NB4 (cell line): Measurements from ENCODE around the gene LILRB5.
A peak's percentile ranks its signal among the peaks of the same experiment; 100 is the strongest.
"Not testable (repeated sequence)": the region's sequence is repeated elsewhere in the genome, so short reads cannot be mapped to it uniquely, and the experiment has no call there.

Experiments used
- DNase-seq: peaks from one replicate; pipeline ENCODE4 v3.0.0; 2010; ENCODE audit warnings: low read depth
- H3K4me3 ChIP-seq: one replicate; pipeline ENCODE4 v1.5.1; 2011; ENCODE audit warnings: mild to moderate bottlenecking, low read depth, low read length, moderate library complexity
- CTCF ChIP-seq: IDR thresholded peaks from one replicate; pipeline ENCODE4 v1.5.1; 2012; ENCODE audit warnings: low read depth, low read length
- MAX ChIP-seq: IDR thresholded peaks from 2 replicates; pipeline ENCODE4 v1.6.1; 2011; ENCODE audit warnings: low read depth, low read length
- MYC ChIP-seq: IDR thresholded peaks from 2 replicates; pipeline ENCODE4 v1.6.1; 2011; ENCODE audit warnings: low read depth, low read length
- POLR2A ChIP-seq: IDR thresholded peaks from 2 replicates; pipeline ENCODE4 v1.6.1; 2011; ENCODE audit warnings: mild to moderate bottlenecking; ENCODE audit not compliant: insufficient read length; ENCODE audit errors: extremely low read depth

LILRB5 gene

GRCh38 chr19:54245936-54246335, 11.1 kb downstream of the LILRB5 start:
- H3K4me3 ChIP-seq: no peak overlapping the region
- TF ChIP-seq CTCF (no peak), POLR2A (no peak), MYC (no peak), MAX (no peak)
- no peak for DNase-seq

GRCh38 chr19:54243809-54244208, 13.3 kb downstream of the LILRB5 start:
- DNase-seq, H3K4me3 ChIP-seq: not testable (repeated sequence)

- DNase-seq, H3K4me3 ChIP-seq: not testable (repeated sequence)
Observed at GRCh38 chr19:54242646-54243045, 14.4 kb downstream of the LILRB5 start, which contains the start of gene LILRA6. TSS of gene LILRA6 (minus strand) at chr19:54242790.

GRCh38 chr19:54242234-54242633, 14.8 kb downstream of the LILRB5 start:
- not testable (repeated sequence) for DNase-seq, H3K4me3 ChIP-seq

GRCh38 chr19:54240372-54241336, 16.4 kb downstream of the LILRB5 start:
- H3K4me3 ChIP-seq, DNase-seq: not testable (repeated sequence)

GRCh38 chr19:54239491-54240371, 17.3 kb downstream of the LILRB5 start:
- DNase-seq, H3K4me3 ChIP-seq: not testable (repeated sequence)

- TF ChIP-seq POLR2A: no peak
- TF ChIP-seq MYC: no peak
- TF ChIP-seq CTCF: no peak
- DNase-seq: no peak
- H3K4me3 ChIP-seq: no peak overlapping the region
Observed at GRCh38 chr19:54233941-54234340, 23.1 kb downstream of the LILRB5 start.

GRCh38 chr19:54231077-54231931, 25.8 kb downstream of the LILRB5 start:
- DNase-seq: peak; percentile 67
- H3K4me3 ChIP-seq: no peak overlapping the region
- no peak for TF ChIP-seq MYC
- TF ChIP-seq MAX: peak; percentile 15; the same call in 1 of the 2 replicates
- TF ChIP-seq CTCF: peak; percentile 67
- no peak for TF ChIP-seq POLR2A
